ENCODE measurements around the gene ABCC3. TPM values are rescaled to one million over a fixed set of nuclear protein-coding genes. Genes with fewer than 3 reads are reported as not detected.

Gene ABCC3
- total and polyA plus RNA-seq, 5 experiments from 2014 or later, result 0.10 TPM; not detected in 4

DNA sequence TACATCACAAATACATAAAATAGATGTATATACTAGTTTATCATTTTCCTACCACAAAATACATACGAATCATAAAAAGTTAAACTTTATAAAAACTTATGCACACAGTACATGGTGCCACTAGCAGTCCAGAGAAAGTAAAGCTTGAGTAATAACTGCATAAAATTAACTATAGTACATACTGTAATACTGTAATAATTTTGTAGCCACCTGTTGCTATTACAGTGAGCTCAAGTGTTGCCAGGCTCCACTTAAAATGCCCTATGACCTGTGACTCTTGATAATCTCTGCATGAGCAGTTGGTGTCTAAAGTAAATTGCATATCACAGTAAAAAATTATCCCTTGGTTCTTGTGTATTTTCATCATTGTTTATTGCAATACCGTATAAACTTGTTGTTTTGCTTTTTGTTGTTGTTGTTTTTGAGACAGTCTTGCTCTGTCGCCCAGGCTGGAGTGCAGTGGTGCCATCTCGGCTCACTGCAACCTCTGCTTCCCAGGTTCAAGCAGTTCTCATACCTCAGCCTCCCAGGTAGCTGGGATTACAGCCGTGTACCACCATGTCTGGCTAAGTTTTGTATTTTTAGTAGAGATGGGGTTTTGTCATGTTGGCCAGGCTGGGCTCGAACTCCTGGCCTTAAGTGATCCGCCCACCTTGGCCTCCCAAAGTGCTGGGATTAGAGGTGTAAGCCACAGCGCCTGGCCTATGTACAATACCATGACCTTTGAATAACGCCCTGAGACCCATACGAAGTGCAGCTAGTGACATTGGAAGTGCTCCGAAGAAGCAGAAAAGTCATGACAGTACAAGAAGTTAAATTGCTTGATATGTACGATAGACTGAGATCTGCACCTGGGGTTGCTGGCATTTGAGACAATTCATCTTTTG, 91.3 kb downstream of the ABCC3 start:
- peaks cover 0 to 25% (median 0%) of the 10 kb centered on the region in 3 donors for H3K36me3 Mint-ChIP-seq
- peaks cover 26 to 90% (median 63%) of the 10 kb centered on the region in 4 donors for H3K4me1 Mint-ChIP-seq
- peak overlapping the region in 1 of 10 donors; percentile 44 for H3K27ac Mint-ChIP-seq
- DNase-seq, result no peak
- POLR2A ChIA-PET, result no interaction called here
- no peak for ATAC-seq
- H3K27me3 Mint-ChIP-seq, result no peaks in the 10 kb centered on the region
- H3K9me3 Mint-ChIP-seq, result no peaks in the 10 kb centered on the region
- H3K4me3 Mint-ChIP-seq, result peak overlapping the region in 8 of 10 donors; percentile 14 to 62 (median 39)

DNA sequence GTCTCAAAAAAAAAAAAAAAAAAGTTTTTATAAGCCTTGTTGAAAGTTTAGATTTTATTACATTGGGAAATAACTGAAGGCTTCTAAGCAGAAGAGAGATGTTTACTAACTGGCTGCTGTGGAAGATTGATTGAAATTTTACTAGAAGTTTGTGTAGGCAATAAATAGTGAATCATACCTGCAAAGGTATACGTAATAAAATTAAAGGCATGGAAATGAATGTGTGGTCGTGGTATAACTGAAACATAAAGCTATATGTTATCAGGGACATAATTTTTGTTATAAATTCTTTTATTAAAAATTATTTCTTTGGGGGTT, 93.4 kb downstream of the ABCC3 start:
- peaks cover 23 to 88% (median 65%) of the 10 kb centered on the region in 4 donors for H3K4me1 Mint-ChIP-seq
- ATAC-seq, result no peak
- no peaks in the 10 kb centered on the region for H3K27me3 Mint-ChIP-seq
- POLR2A ChIA-PET, result interaction anchor here (1.1 kb wide), 1 partner anchor 9 kb away, joined by 5 read pairs; the partner anchor contains the start of gene LUC7L3
- peak overlapping the region in 1 of 10 donors; percentile 66 for H3K27ac Mint-ChIP-seq
- no peaks in the 10 kb centered on the region for H3K9me3 Mint-ChIP-seq
- no peak for DNase-seq
- peaks cover 0 to 29% (median 0%) of the 10 kb centered on the region in 3 donors for H3K36me3 Mint-ChIP-seq
- peak overlapping the region in 3 of 10 donors; percentile 5 to 64 (median 38) for H3K4me3 Mint-ChIP-seq

DNA sequence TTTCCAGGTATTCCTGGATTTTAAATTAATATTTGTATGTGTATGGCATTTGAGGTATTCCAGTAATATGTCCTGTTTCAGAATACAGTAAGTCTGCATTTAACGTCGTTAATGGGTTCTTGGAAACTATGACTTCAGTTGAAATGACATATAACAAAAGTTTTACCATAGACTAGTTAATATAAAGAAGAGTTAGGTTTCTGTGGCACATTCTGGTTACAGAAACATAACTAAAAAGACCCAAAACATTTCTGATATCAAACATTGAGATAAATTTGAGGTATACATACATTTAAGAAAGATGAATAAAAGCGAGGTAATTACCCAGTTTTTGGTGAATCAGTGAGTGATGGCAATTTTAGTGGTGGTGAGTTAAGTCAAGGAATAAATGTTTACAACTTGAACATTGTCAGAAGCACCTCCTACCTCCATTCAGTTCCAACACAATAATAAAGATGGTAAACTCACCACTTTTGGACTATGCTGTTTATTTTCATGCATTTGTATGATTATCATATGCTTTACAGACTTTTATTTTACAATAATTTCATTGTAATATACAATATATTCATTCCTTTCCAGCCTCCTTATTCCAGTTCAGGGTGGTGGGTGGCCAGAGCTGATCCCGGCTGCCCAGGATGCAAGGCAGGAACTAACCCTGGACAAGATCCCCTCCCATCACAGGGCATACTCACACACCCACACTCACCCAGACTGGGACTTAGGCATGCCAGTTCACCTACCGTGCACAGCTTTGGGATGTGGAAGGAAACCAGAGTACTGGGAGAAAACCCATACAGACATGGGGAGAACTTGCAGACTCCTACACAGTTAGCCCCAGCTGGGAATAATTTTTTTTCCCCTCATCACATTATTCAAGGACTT, 94.4 kb downstream of the ABCC3 start:
- DNase-seq (no peak), ATAC-seq (no peak)
- POLR2A ChIA-PET, result interaction anchor here (1.1 to 2.6 kb wide), 4 partner anchors 10 to 22 kb away, joined by 3 to 8 read pairs (median 4); partner anchors contain the start of genes ANKRD40 and LUC7L3
- no peaks in the 10 kb centered on the region for H3K27me3 Mint-ChIP-seq
- peak overlapping the region in 3 of 10 donors; percentile 1 to 66 (median 29) for H3K27ac Mint-ChIP-seq
- peaks cover 0 to 31% (median 0%) of the 10 kb centered on the region in 3 donors for H3K36me3 Mint-ChIP-seq
- H3K9me3 Mint-ChIP-seq, result no peaks in the 10 kb centered on the region
- H3K4me3 Mint-ChIP-seq, result peak overlapping the region in 7 of 10 donors; percentile 16 to 65 (median 31)
- H3K4me1 Mint-ChIP-seq, result peaks cover 23 to 80% (median 61%) of the 10 kb centered on the region in 4 donors

DNA sequence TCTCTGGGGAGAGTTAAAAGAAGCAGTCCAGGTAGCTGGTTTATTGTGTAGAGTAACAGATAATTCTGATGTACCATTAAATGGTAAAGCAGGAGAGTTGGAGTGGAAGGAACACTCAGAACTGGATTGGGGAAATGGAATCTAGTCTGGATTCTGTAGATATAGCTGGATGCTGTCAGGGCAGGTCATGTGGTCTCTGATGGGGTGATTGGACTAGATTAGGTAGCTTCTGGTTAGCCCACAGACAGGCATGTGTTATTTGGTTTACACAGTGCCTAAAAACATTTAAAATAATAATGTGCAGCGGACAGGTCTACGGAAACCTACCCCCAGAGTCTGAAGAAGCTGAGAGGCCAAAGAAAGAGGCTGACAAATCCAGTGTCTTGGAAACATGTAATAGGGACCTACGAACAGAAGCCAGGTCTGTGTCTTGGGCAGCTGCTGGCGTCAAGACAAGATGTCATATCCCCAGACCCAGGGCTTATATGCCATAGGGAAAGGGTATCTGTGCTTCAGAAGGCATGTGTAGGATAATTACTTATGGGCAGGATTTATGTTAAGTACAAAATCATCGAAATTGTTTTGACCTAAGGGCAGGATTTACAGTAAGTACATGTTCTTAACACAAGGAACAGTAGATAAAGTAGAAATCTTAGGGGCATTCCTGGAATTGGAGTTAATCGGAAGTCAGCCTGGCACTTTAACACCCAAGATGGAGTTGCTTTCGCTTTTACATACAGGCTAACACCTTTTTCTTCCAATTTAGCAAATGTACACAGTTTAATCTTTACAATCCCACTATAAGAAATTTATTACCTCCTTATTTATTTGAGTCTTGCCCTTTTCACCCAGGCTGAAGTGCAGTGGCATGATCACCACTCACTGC, 97.1 kb downstream of the ABCC3 start:
- Mint-ChIP-seq H3K27ac (peak overlapping the region; percentile 3 to 77 (median 46)), H3K9me3 (no peaks in the 10 kb centered on the region), H3K36me3 (peaks cover 0 to 40% (median 0%) of the 10 kb centered on the region in 3 donors), H3K4me1 (peaks cover 22 to 79% (median 66%) of the 10 kb centered on the region in 4 donors), H3K4me3 (peak overlapping the region in 8 of 10 donors; percentile 0 to 30 (median 12)), H3K27me3 (no peaks in the 10 kb centered on the region)
- POLR2A ChIA-PET, result interaction anchor here (0.7 to 2.6 kb wide), 2 partner anchors 12 to 412 kb away, joined by 3 to 8 read pairs; partner anchors contain the start of gene LUC7L3
- DNase-seq (no peak), ATAC-seq (peak in 1 of 2 donors; percentile 20)

DNA sequence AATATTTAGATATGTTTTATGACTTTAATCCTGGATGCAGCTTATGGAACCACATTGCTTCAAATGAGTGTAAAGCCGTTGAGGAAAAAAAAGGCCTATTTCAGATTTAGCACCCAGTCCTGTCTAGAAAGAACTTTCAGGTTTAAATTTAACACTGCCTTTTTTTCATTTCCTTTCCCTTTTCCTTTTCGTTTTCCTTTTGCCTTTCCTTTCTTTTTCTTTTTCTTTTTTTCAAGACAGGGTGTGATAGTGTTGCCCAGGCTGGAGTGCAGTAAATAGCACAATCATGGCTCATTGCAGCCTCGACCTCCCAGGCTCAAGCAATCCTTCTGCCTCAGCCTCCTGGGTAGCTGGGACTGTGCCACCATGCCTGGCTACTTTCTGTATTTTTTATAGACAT, 100.6 kb downstream of the ABCC3 start:
- POLR2A ChIA-PET, result no interaction called here
- Mint-ChIP-seq H3K27ac (peak overlapping the region in 5 of 10 donors; percentile 27 to 90 (median 46)), H3K4me3 (peak overlapping the region in 6 of 10 donors; percentile 5 to 55 (median 18)), H3K36me3 (peaks cover 4 to 62% (median 6%) of the 10 kb centered on the region in 3 donors), H3K4me1 (peaks cover 18 to 63% (median 61%) of the 10 kb centered on the region in 4 donors), H3K27me3 (no peaks in the 10 kb centered on the region), H3K9me3 (no peaks in the 10 kb centered on the region)
- no peak for DNase-seq
- no peak for ATAC-seq

DNA sequence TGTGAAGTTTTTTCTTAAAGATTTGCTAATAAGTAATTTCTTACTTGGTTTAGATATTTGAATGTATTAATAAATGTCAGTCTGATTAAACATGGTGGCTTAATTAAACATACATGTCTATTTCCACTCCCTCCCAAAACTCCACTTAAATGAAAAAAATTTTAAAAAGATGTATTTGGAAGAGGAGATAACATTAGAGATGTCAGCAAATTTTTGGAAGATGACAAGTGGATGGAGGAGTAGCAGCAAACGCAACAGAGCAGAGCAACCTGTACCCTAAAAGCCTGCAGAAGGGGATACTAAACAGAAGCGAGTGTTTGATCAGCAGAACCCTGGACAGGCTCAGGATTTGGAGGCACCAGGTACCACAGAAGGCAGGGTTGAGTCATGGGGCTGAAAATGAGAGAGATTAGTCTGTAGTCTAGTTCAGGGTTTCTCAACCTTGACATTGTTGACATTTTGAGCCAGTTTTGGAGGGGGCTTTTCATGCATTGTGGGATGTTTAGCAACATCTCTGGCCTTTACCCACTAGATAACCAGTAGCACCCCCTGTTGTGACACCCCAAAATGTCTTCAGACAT, 102.5 kb downstream of the ABCC3 start:
- DNase-seq (no peak), ATAC-seq (no peak)
- Mint-ChIP-seq H3K27ac (peak overlapping the region in 7 of 10 donors; percentile 14 to 56 (median 41)), H3K4me3 (no peak overlapping the region), H3K27me3 (no peaks in the 10 kb centered on the region), H3K36me3 (peaks cover 6 to 77% (median 8%) of the 10 kb centered on the region in 3 donors), H3K4me1 (peaks cover 16 to 49% (median 45%) of the 10 kb centered on the region in 4 donors), H3K9me3 (no peaks in the 10 kb centered on the region)
- POLR2A ChIA-PET, result no interaction called here

DNA sequence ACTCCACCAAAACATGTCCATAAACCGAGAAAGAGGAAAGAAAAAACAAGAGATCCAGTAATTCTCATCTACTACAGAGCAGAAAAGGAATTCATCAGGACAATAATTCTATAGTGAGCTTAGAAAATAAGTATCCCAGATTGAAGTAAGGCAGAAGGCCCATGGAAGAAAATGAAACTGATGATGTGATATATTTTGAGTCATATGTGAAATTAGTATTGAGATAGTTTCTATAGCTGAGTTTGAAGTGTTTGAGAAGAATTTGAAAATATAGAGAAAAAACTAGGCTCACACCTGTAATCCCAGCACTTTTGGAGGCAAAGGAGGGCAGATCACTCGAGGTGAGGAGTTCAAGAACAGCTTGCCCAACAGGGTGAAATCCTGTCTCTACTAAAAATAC, 104.4 kb downstream of the ABCC3 start:
- Mint-ChIP-seq H3K9me3 (no peaks in the 10 kb centered on the region), H3K36me3 (peaks cover 6 to 83% (median 11%) of the 10 kb centered on the region in 3 donors), H3K27me3 (no peaks in the 10 kb centered on the region), H3K4me1 (peaks cover 15 to 43% (median 37%) of the 10 kb centered on the region in 4 donors), H3K27ac (peak overlapping the region in 5 of 10 donors; percentile 21 to 82 (median 52)), H3K4me3 (no peak overlapping the region)
- ATAC-seq (no peak), DNase-seq (no peak)
- POLR2A ChIA-PET, result no interaction called here

Other genes with a start within 250 kb of the ABCC3 start
- 10 to 100 TPM; 25.7 to 27.7 TPM for gene LRRC59, start 237.4 kb upstream of the ABCC3 start, total RNA-seq
- gene LRRC59, start 237.4 kb upstream of the ABCC3 start, polyA plus RNA-seq, result 10 to 100 TPM; 12.8 to 14.1 (median 13.8) TPM
- 10 to 100 TPM; 22.4 to 25.9 TPM for gene ACSF2, start 208.7 kb upstream of the ABCC3 start, total RNA-seq
- 1 to 10 TPM; 1.2 to 2.3 (median 2.1) TPM for gene ACSF2, start 208.7 kb upstream of the ABCC3 start, polyA plus RNA-seq
- gene CHAD, start 166.0 kb upstream of the ABCC3 start, total RNA-seq, result not detected
- gene CHAD, start 166.0 kb upstream of the ABCC3 start, polyA plus RNA-seq, result not detected
- 10 to 100 TPM; 88.2 to 90.6 TPM for gene RSAD1, start 156.0 kb upstream of the ABCC3 start, total RNA-seq
- 10 to 100 TPM; 61.3 to 78.8 (median 64.2) TPM for gene RSAD1, start 156.0 kb upstream of the ABCC3 start, polyA plus RNA-seq
- gene MYCBPAP, start 126.4 kb upstream of the ABCC3 start, total RNA-seq, result 1 to 10 TPM; 1.3 to 2.6 TPM
- gene MYCBPAP, start 126.4 kb upstream of the ABCC3 start, polyA plus RNA-seq, result 1 to 10 TPM in 1 of 3 donors, under 1 TPM in 1, not detected in 1; 0.80 to 1.3 TPM
- gene EPN3, start 102.1 kb upstream of the ABCC3 start, total RNA-seq, result not detected
- gene EPN3, start 102.1 kb upstream of the ABCC3 start, polyA plus RNA-seq, result not detected
- 10 to 100 TPM; 33.2 to 39.8 TPM for gene SPATA20, start 87.7 kb upstream of the ABCC3 start, total RNA-seq
- 1 to 10 TPM; 6.9 to 8.9 (median 7.5) TPM for gene SPATA20, start 87.7 kb upstream of the ABCC3 start, polyA plus RNA-seq
- gene CACNA1G, start 74.2 kb upstream of the ABCC3 start, total RNA-seq, result under 1 TPM in 1 of 2 experiments, not detected in 1; 0.05 TPM
- gene CACNA1G, start 74.2 kb upstream of the ABCC3 start, polyA plus RNA-seq, result not detected
- gene ANKRD40, start 73.0 kb downstream of the ABCC3 start, total RNA-seq, result 10 to 100 TPM; 35.5 to 39.5 TPM
- 1 to 10 TPM; 2.8 to 5.2 (median 4.3) TPM for gene ANKRD40, start 73.0 kb downstream of the ABCC3 start, polyA plus RNA-seq
- gene LUC7L3, start 84.7 kb downstream of the ABCC3 start, total RNA-seq, result 100 to 1,000 TPM; 311 to 345 TPM
- 10 to 100 TPM; 41.6 to 58.4 (median 46.0) TPM for gene LUC7L3, start 84.7 kb downstream of the ABCC3 start, polyA plus RNA-seq
- not detected for gene ANKRD40CL, start 132.6 kb downstream of the ABCC3 start, total RNA-seq
- gene ANKRD40CL, start 132.6 kb downstream of the ABCC3 start, polyA plus RNA-seq, result not detected
- gene WFIKKN2, start 200.7 kb downstream of the ABCC3 start, total RNA-seq, result not detected
- not detected for gene WFIKKN2, start 200.7 kb downstream of the ABCC3 start, polyA plus RNA-seq
- gene TOB1, start 231.5 kb downstream of the ABCC3 start, total RNA-seq, result 100 to 1,000 TPM in 1 of 2 experiments, 10 to 100 TPM in 1; 86.8 to 107 TPM
- gene TOB1, start 231.5 kb downstream of the ABCC3 start, polyA plus RNA-seq, result 100 to 1,000 TPM in 1 of 3 donors, 10 to 100 TPM in 2; 42.9 to 114 (median 65.1) TPM